B cell (primary cell): ENCODE measurements around the gene TPSG1. TPM values are rescaled to one million over a fixed set of nuclear protein-coding genes. Genes with fewer than 3 reads are reported as not detected.

Source experiments
- ATAC-seq: fragments of 200-7000 bp; cut with Tn5 transposase; one replicate; pipeline ENCODE4 v1.10.0; 2021; ENCODE audit warnings: low read depth, mild to moderate bottlenecking, moderate number of reproducible peaks, moderate library complexity
- CTCF ChIA-PET: fragments of 350-600 bp; sonication (Branson Sonifier 250); formaldehyde crosslinking; loops from one replicate; lab custom pipeline; 2021; ENCODE audit warnings: antibody characterized with exemption, inconsistent platforms; lab: Charles Lee
- POLR2A ChIA-PET: fragments of 350-600 bp; sonication (Branson Sonifier 250); formaldehyde crosslinking; loops from one replicate; lab custom pipeline; 2021; ENCODE audit warnings: antibody characterized with exemption; lab: Charles Lee
- DNase-seq: peaks from one replicate; pipeline ENCODE4 v3.0.0; 2013
- H2AFZ ChIP-seq: 2 replicates; pipeline ENCODE4 v1.6.1; 2012; ENCODE audit warnings: mild to moderate bottlenecking, low read depth, low read length; ENCODE audit not compliant: insufficient read depth, poor library complexity, severe bottlenecking
- H3K27ac ChIP-seq, 2 donors: 1 replicate in 1 of 2; 2 replicates in 1 of 2; pipeline ENCODE4 v1.5.1; 2012 to 2013; ENCODE audit warnings: low read length in 2 of 2, mild to moderate bottlenecking in 2 of 2, moderate library complexity in 1 of 2
- H3K27me3 ChIP-seq, 4 experiments: fragments of 200-600 bp in 1 of 4; sonication (generic) in 1 of 4; replicated peaks in 1 of 4; 1 replicate in 2 of 4; 2 replicates in 2 of 4; pipeline versions ENCODE4 v1.6.1 to v1.7.0; 2013 to 2016; ENCODE audit warnings: low read length in 3 of 4, mild to moderate bottlenecking in 2 of 4, mixed read lengths in 1 of 4, moderate library complexity in 1 of 4; ENCODE audit not compliant: insufficient read depth in 4 of 4, control insufficient read depth in 3 of 4; ENCODE audit errors: control extremely low read depth in 1 of 4
- H3K36me3 ChIP-seq, 2 experiments: replicated peaks in 1 of 2; 1 replicate in 1 of 2; 2 replicates in 1 of 2; pipeline versions ENCODE4 v1.6.1 to v1.7.1; 2013; ENCODE audit warnings: low read length in 1 of 2; ENCODE audit not compliant: insufficient read depth in 2 of 2, control insufficient read depth in 1 of 2; ENCODE audit errors: control extremely low read depth in 1 of 2, extremely low read depth in 1 of 2
- H3K4me1 ChIP-seq, 2 donors: fragments of 200-600 bp in 1 of 2; sonication (generic) in 1 of 2; 1 replicate in 1 of 2; 2 replicates in 1 of 2; pipeline versions ENCODE4 v1.5.1 to v1.6.1; 2013 to 2017; ENCODE audit warnings: low read length in 2 of 2; ENCODE audit not compliant: control insufficient read depth in 2 of 2, insufficient read depth in 2 of 2
- H3K4me2 ChIP-seq: replicated peaks from 2 replicates; pipeline ENCODE3; 2012; ENCODE audit warnings: mild to moderate bottlenecking, low read depth, low read length; ENCODE audit not compliant: poor library complexity, severe bottlenecking
- H3K4me3 ChIP-seq, 5 experiments: fragments of 200-600 bp in 1 of 5; sonication (generic) in 1 of 5; 1 replicate in 3 of 5; 2 replicates in 2 of 5; pipeline versions ENCODE4 v1.5.1 to v1.7.0; 2011 to 2016; ENCODE audit warnings: low read length in 4 of 5, mild to moderate bottlenecking in 4 of 5, low read depth in 2 of 5, control low read depth in 1 of 5, moderate library complexity in 1 of 5; ENCODE audit not compliant: insufficient read depth in 1 of 5; ENCODE audit errors: control extremely low read depth in 1 of 5, extremely low read depth in 1 of 5
- H3K79me2 ChIP-seq: fragments of 200-600 bp; sonication (generic); one replicate; pipeline ENCODE4 v1.6.0; 2016; ENCODE audit warnings: low read length; ENCODE audit not compliant: control insufficient read depth, insufficient read depth
- H3K9ac ChIP-seq: fragments of 200-600 bp; sonication (generic); 2 replicates; pipeline ENCODE4 v1.6.1; 2017; ENCODE audit warnings: mild to moderate bottlenecking, low read length, moderate library complexity
- H3K9me3 ChIP-seq, 3 donors: one replicate each; pipeline versions ENCODE4 v1.6.1 to v1.7.1; 2013; ENCODE audit warnings: low read length in 2 of 3; ENCODE audit not compliant: control insufficient read depth in 2 of 3, insufficient read depth in 1 of 3; ENCODE audit errors: control extremely low read depth in 1 of 3
- H4K20me1 ChIP-seq: 2 replicates; pipeline ENCODE4 v1.6.0; 2012; ENCODE audit warnings: mild to moderate bottlenecking, low read length; ENCODE audit not compliant: insufficient read depth, control insufficient read depth, poor library complexity, severe bottlenecking
- H3K27ac Mint-ChIP-seq: one replicate; pipeline ENCODE4 v1.8.0; 2021; ENCODE audit warnings: mixed read lengths
- H3K27me3 Mint-ChIP-seq: one replicate; pipeline ENCODE4 v1.8.0; 2021; ENCODE audit warnings: mixed read lengths
- H3K4me1 Mint-ChIP-seq: one replicate; pipeline ENCODE4 v1.8.0; 2021; ENCODE audit warnings: mixed read lengths
- H3K4me3 Mint-ChIP-seq: one replicate; pipeline ENCODE4 v1.8.0; 2021; ENCODE audit warnings: mixed read lengths
- H3K9me3 Mint-ChIP-seq: one replicate; pipeline ENCODE4 v1.8.0; 2022; ENCODE audit warnings: mixed read lengths; ENCODE audit not compliant: insufficient read depth
- EZH2 ChIP-seq: IDR thresholded peaks from 2 replicates; pipeline ENCODE4 v1.6.1; 2012; ENCODE audit warnings: borderline replicate concordance, low read depth, mild to moderate bottlenecking, moderate library complexity, low read length; ENCODE audit not compliant: insufficient read depth, poor library complexity, severe bottlenecking
- WGBS: methylation state at CpG from one replicate; pipeline ENCODE4 v1.1.5; 2013; ENCODE audit warnings: missing lambda C conversion rate; ENCODE audit not compliant: insufficient coverage; 5-methylcytosine and 5-hydroxymethylcytosine counted together
- intact Hi-C: fragments of 100-400 bp; cut with micrococcal nuclease; formaldehyde crosslinking; loops from one replicate; pipeline ENCODE4 v1.10.0; 2022
- polyA plus RNA-seq: library from polyadenylated mRNA; depleted of rRNA; stranded (reverse); fragments of >200 nt; gene quantifications from 2 replicates; pipeline ENCODE4 v1.2.3, GENCODE V29; 2012
- total RNA-seq, 2 donors: library from RNA; stranded (reverse); fragments of 120-200 nt in 1 of 2; gene quantifications; 1 replicate in 1 of 2; 2 replicates in 1 of 2; pipeline versions ENCODE4 v1.2.3 to v1.2.4, GENCODE V29; 2013 to 2022
- TF ChIP-seq, protein P1 (sequence below): fragments of 200-600 bp; IDR thresholded peaks from one replicate; pipeline ENCODE4 v1.8.0; 2022; ENCODE audit warnings: antibody characterized with exemption, mild to moderate bottlenecking

TPSG1 gene
- total and polyA plus RNA-seq, 2 donors (not counting 1 experiment from before 2014, with no cell fraction given): not detected

DNA sequence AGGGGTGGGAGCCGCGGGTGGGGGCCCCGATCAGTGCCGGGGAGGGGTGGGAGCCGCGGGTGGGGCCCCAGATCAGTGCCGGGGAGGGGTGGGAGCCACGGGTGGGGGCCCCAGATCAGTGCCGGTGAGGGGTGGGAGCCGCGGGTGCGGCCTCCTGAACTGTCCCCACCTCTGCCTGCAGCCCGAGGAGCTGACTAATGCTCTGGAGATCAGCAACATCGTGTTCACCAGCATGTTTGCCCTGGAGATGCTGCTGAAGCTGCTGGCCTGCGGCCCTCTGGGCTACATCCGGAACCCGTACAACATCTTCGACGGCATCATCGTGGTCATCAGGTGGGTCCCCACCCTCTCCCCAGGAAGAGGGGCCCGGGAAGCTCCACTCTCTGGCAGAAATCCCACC lies 20.1 kb downstream of the TPSG1 start:
- no peaks in the 10 kb centered on the region for H4K20me1 ChIP-seq
- Mint-ChIP-seq H3K4me3 (no peak overlapping the region), H3K4me1 (no peaks in the 10 kb centered on the region), H3K27me3 (no peaks in the 10 kb centered on the region), H3K27ac (no peak overlapping the region), H3K9me3 (no peaks in the 10 kb centered on the region)
- ATAC-seq: no peak
- no peak overlapping the region for H3K4me2 ChIP-seq
- H3K27ac ChIP-seq: no peak overlapping the region
- H3K9me3 ChIP-seq: no peaks in the 10 kb centered on the region
- CTCF ChIA-PET: no interaction called here
- intact Hi-C loops: no loop called here
- no peaks in the 10 kb centered on the region for H3K4me1 ChIP-seq
- no peak for DNase-seq
- H3K27me3 ChIP-seq: no peaks in the 10 kb centered on the region
- H3K79me2 ChIP-seq: no peaks in the 10 kb centered on the region
- TF ChIP-seq, protein P1, sequence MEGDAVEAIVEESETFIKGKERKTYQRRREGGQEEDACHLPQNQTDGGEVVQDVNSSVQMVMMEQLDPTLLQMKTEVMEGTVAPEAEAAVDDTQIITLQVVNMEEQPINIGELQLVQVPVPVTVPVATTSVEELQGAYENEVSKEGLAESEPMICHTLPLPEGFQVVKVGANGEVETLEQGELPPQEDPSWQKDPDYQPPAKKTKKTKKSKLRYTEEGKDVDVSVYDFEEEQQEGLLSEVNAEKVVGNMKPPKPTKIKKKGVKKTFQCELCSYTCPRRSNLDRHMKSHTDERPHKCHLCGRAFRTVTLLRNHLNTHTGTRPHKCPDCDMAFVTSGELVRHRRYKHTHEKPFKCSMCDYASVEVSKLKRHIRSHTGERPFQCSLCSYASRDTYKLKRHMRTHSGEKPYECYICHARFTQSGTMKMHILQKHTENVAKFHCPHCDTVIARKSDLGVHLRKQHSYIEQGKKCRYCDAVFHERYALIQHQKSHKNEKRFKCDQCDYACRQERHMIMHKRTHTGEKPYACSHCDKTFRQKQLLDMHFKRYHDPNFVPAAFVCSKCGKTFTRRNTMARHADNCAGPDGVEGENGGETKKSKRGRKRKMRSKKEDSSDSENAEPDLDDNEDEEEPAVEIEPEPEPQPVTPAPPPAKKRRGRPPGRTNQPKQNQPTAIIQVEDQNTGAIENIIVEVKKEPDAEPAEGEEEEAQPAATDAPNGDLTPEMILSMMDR: no peak
- no peak for TF ChIP-seq EZH2
- no peaks in the 10 kb centered on the region for H3K36me3 ChIP-seq
- 91% methylated on average over 15 of the region's 21 CpGs for whole genome bisulfite sequencing
- H3K9ac ChIP-seq: no peak overlapping the region
- H3K4me3 ChIP-seq: no peak overlapping the region
- POLR2A ChIA-PET: no interaction called here
- no peak overlapping the region for H2AFZ ChIP-seq

DNA sequence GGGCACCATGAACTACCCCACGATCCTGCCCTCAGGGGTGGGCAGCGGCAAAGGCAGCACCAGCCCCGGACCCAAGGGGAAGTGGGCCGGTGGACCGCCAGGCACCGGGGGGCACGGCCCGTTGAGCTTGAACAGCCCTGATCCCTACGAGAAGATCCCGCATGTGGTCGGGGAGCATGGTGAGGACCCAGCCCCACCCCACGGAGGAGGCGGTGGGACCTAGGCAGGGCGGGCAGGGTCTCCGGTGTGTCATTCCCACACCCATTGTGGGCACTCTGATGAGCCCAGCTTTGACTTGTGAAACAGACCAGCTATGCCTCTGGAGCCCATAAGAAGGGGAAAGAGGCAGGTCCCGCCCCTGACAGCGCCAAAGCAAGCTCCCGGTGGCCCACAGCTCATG lies 22.8 kb downstream of the TPSG1 start:
- Histone ChIP-seq H3K9ac (no peak overlapping the region), H3K9me3 (peaks cover 0 to 5% (median 0%) of the 10 kb centered on the region in 3 donors), H3K27me3 (no peaks in the 10 kb centered on the region), H3K4me3 (no peak overlapping the region), H2AFZ (no peak overlapping the region), H4K20me1 (no peaks in the 10 kb centered on the region), H3K4me2 (no peak overlapping the region), H3K36me3 (no peaks in the 10 kb centered on the region), H3K79me2 (no peaks in the 10 kb centered on the region), H3K27ac (no peak overlapping the region), H3K4me1 (no peaks in the 10 kb centered on the region)
- TF ChIP-seq EZH2: no peak
- TF ChIP-seq, protein P1: no peak
- ATAC-seq (no peak), DNase-seq (no peak)
- H3K4me3 Mint-ChIP-seq: no peak overlapping the region
- H3K27me3 Mint-ChIP-seq: no peaks in the 10 kb centered on the region
- WGBS: 91% methylated on average over 18 of the region's 18 CpGs
- no peak overlapping the region for H3K27ac Mint-ChIP-seq
- POLR2A ChIA-PET: no interaction called here
- CTCF ChIA-PET: no interaction called here
- intact Hi-C loops: no loop called here
- no peaks in the 10 kb centered on the region for H3K9me3 Mint-ChIP-seq
- H3K4me1 Mint-ChIP-seq: no peaks in the 10 kb centered on the region
